Tibial nerve (tissue), 3 donors: ENCODE data around the gene CALML3.

ENCODE experiments used
- POLR2A ChIP-seq, 2 donors: fragments of 450-650 bp; IDR thresholded peaks; one replicate each; pipeline ENCODE4 v1.6.1; 2017; ENCODE audit warnings: antibody characterized with exemption in 2 of 2, mild to moderate bottlenecking in 2 of 2, moderate library complexity in 2 of 2
- TF ChIP-seq, protein P1 (sequence below), 5 experiments: fragments of 200-600 bp in 3 of 5; fragments of 450-650 bp in 2 of 5; sonication (generic) in 3 of 5; IDR thresholded peaks; one replicate each; pipeline ENCODE4 v1.5.1; 2016 to 2019; ENCODE audit warnings: antibody characterized with exemption in 5 of 5, mild to moderate bottlenecking in 3 of 5, moderate library complexity in 2 of 5

DNA sequence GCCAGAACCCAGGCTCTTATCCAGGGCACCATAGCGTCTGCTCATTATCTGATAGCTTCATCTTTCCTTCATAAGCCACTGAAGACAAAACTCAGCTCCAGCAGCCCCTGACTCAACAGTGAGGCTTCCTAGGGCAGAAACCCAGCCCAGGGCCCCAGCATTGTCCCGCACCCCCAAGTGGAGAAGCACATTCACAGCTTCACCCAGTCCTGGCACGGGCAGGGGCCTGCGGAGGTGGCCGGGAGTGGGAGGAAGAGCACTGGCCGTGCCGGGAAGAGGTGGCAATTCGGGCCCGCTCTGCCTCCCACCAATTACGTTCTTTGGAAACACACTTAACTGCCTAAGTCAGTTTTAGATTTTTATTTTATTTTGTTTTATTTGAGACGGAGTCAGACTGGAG lies 15.1 kb upstream of the CALML3 start:
- TF ChIP-seq, protein P1, sequence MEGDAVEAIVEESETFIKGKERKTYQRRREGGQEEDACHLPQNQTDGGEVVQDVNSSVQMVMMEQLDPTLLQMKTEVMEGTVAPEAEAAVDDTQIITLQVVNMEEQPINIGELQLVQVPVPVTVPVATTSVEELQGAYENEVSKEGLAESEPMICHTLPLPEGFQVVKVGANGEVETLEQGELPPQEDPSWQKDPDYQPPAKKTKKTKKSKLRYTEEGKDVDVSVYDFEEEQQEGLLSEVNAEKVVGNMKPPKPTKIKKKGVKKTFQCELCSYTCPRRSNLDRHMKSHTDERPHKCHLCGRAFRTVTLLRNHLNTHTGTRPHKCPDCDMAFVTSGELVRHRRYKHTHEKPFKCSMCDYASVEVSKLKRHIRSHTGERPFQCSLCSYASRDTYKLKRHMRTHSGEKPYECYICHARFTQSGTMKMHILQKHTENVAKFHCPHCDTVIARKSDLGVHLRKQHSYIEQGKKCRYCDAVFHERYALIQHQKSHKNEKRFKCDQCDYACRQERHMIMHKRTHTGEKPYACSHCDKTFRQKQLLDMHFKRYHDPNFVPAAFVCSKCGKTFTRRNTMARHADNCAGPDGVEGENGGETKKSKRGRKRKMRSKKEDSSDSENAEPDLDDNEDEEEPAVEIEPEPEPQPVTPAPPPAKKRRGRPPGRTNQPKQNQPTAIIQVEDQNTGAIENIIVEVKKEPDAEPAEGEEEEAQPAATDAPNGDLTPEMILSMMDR (IDR thresholded peaks at IDR 0.05): no peak
- TF ChIP-seq POLR2A (IDR thresholded peaks at IDR 0.05): no peak
